ENCODE results near the gene GALNT2. TPM values are rescaled to one million over a fixed set of nuclear protein-coding genes. Genes with fewer than 3 reads are reported as not detected.

Gene GALNT2
- total RNA-seq, 1 donor from 2014 or later = 60.7 TPM

DNA sequence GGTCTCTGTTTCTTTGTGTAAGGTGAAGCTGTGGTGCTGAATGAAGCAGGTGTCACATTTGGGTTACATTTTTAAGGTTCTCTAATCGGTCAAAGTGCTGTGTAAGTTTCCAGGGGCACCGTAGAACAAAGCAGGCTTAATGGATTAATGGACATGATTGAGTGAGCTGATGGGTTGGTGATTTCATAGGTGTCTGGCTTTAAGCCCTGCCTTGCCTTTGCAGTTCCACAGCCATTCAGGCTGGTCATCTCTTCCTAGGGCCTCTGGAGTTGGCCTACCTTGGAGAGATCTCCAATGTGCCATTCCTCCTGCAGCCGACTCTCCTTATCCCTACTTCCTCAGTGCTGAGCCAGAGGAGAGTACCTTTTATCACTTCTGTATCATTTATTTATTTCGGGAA lies 15.2 kb downstream of the GALNT2 start:
- no peak for DNase-seq (ENCODE audit: low read depth)
- no peaks in the 10 kb centered on the region for H3K36me3 ChIP-seq (ENCODE audit: control insufficient read depth, insufficient read depth, low read length)
- H3K27me3 ChIP-seq (ENCODE audit: control insufficient read depth, insufficient read depth, low read length) = no peaks in the 10 kb centered on the region
- TF ChIP-seq, protein P1, sequence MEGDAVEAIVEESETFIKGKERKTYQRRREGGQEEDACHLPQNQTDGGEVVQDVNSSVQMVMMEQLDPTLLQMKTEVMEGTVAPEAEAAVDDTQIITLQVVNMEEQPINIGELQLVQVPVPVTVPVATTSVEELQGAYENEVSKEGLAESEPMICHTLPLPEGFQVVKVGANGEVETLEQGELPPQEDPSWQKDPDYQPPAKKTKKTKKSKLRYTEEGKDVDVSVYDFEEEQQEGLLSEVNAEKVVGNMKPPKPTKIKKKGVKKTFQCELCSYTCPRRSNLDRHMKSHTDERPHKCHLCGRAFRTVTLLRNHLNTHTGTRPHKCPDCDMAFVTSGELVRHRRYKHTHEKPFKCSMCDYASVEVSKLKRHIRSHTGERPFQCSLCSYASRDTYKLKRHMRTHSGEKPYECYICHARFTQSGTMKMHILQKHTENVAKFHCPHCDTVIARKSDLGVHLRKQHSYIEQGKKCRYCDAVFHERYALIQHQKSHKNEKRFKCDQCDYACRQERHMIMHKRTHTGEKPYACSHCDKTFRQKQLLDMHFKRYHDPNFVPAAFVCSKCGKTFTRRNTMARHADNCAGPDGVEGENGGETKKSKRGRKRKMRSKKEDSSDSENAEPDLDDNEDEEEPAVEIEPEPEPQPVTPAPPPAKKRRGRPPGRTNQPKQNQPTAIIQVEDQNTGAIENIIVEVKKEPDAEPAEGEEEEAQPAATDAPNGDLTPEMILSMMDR (IDR thresholded peaks at IDR 0.05; ENCODE audit: insufficient read depth, low read length, poor library complexity, severe bottlenecking) = no peak
- H3K4me3 ChIP-seq (ENCODE audit: low read depth, low read length) = no peak overlapping the region

DNA sequence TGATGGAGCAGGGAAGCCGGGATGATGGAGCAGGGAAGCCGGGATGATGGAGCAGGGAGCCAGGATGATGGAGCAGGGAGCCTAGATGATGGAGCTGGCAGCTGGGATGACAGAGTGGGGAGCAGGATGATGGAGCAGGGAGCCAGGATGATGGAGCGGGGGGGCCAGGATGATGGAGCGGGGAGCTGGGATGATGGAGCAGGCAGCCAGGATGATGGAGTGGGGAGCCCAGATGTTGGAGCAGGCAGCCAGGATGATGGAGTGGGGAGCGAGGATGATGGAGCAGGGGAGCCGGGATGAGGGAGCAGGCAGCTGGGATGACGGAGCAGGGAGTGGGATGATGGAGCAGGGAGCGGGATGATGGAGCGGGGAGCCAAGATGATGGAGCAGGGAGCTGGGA lies 16.0 kb downstream of the GALNT2 start:
- DNase-seq (ENCODE audit: low read depth) = no peak
- H3K36me3 ChIP-seq (ENCODE audit: control insufficient read depth, insufficient read depth, low read length) = no peaks in the 10 kb centered on the region
- H3K27me3 ChIP-seq (ENCODE audit: control insufficient read depth, insufficient read depth, low read length) = no peaks in the 10 kb centered on the region
- no peak overlapping the region for H3K4me3 ChIP-seq (ENCODE audit: low read depth, low read length)
- TF ChIP-seq, protein P1 (IDR thresholded peaks at IDR 0.05; ENCODE audit: insufficient read depth, low read length, poor library complexity, severe bottlenecking) = no peak

DNA sequence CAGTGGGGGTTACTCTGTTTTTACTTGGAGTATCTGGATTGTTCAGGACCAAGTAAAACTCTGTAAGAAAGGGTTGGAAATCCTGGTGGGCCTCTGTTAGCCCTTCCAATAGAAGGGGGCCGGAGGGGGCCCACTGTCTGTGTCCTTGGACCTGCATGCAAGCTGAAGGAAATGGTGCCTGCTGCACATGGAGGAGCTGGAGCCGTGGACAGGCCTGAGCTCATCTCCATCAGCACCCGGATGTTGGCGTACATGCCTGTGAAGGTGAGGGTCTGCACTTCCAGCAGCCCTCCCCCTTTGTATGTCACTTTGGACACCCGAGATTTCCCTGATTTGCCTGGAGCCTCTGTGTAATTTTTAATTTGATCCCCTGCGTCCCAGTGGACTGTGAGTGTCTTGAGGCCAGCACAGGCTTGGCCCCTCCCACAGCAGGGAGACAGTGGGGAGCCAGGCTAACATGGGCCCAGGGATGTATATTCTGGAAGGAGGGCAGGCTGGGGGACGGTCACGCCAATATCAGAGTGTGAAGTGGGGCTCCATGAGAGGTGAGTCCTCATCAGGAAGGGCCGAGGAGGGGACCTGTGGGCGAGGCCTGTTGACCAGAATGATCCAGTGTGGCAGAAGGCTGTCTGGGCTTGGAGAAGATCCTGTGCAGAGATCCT lies 16.8 kb downstream of the GALNT2 start:
- no peak for DNase-seq (ENCODE audit: low read depth)
- Histone ChIP-seq H3K36me3 (ENCODE audit: control insufficient read depth, insufficient read depth, low read length) (no peaks in the 10 kb centered on the region), H3K27me3 (ENCODE audit: control insufficient read depth, insufficient read depth, low read length) (no peaks in the 10 kb centered on the region), H3K4me3 (ENCODE audit: low read depth, low read length) (no peak overlapping the region)
- TF ChIP-seq, protein P1 (IDR thresholded peaks at IDR 0.05; ENCODE audit: insufficient read depth, low read length, poor library complexity, severe bottlenecking) = no peak

- H3K4me3 ChIP-seq (ENCODE audit: low read depth, low read length) = no peak overlapping the region
- peak; percentile 98 for DNase-seq (ENCODE audit: low read depth)
- TF ChIP-seq, protein P1 (IDR thresholded peaks at IDR 0.05; ENCODE audit: insufficient read depth, low read length, poor library complexity, severe bottlenecking) = no peak
Measured at GRCh38 chr1:230084408-230085177, 17.6 kb downstream of the GALNT2 start.

DNA sequence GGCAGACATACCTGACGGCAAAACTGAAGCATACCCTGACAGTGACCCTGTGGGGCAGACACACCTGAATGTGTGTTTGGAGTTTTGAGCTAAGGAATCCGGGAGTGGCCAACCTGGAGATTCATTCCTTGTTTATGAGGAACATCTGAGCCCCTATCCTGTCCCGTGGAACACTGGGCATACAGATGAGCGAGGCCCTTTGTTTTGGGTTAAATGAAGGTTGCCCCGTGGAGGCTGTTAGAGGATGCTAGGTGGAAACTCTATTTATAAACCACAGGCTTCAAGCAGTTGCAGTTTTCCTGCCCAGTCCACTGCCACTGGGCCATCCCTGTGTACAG lies 18.1 kb downstream of the GALNT2 start:
- H3K4me3 ChIP-seq (ENCODE audit: low read depth, low read length) = no peak overlapping the region
- TF ChIP-seq, protein P1 (IDR thresholded peaks at IDR 0.05; ENCODE audit: insufficient read depth, low read length, poor library complexity, severe bottlenecking) = no peak
- no peak for DNase-seq (ENCODE audit: low read depth)

More at GRCh38 chr1:230084408-230085177, 17.6 kb downstream of the GALNT2 start:
- Histone ChIP-seq H3K36me3 (ENCODE audit: control insufficient read depth, insufficient read depth, low read length) (no peaks in the 10 kb centered on the region), H3K27me3 (ENCODE audit: control insufficient read depth, insufficient read depth, low read length) (no peaks in the 10 kb centered on the region)

More for the DNA sequence above, 18.1 kb downstream of the GALNT2 start:
- Histone ChIP-seq H3K36me3 (ENCODE audit: control insufficient read depth, insufficient read depth, low read length) (no peaks in the 10 kb centered on the region), H3K27me3 (ENCODE audit: control insufficient read depth, insufficient read depth, low read length) (no peaks in the 10 kb centered on the region)

Measured in kidney epithelial cell (primary cell).